Stomach (tissue), 9 donors: Measurements from ENCODE around the gene SHMT2. TPM values are rescaled to one million over a fixed set of nuclear protein-coding genes. Genes with fewer than 3 reads are reported as not detected.

Experiments used
- DNase-seq, 2 donors: peaks; one replicate each; pipeline versions ENCODE4 v3.0.0 to v3.0.0-alpha.2; 2013 to 2019
- H3K27ac ChIP-seq, 5 donors: fragments of 200-600 bp in 4 of 5; sonication (generic) in 4 of 5; one replicate each; pipeline ENCODE4 v1.5.1; 2013 to 2019; ENCODE audit warnings: mild to moderate bottlenecking in 1 of 5, moderate library complexity in 1 of 5
- H3K27me3 ChIP-seq, 3 donors: fragments of 200-600 bp; sonication (generic); one replicate each; pipeline ENCODE4 v1.5.1; 2017 to 2019; ENCODE audit warnings: mixed run types in 1 of 3
- H3K36me3 ChIP-seq, 4 donors: fragments of 200-600 bp; sonication (generic); 1 replicate in 3 of 4; 2 replicates in 1 of 4; pipeline ENCODE4 v1.5.1; 2016 to 2019
- H3K4me1 ChIP-seq, 4 donors: fragments of 200-600 bp; sonication (generic); one replicate each; pipeline ENCODE4 v1.5.1; 2016 to 2019
- H3K4me3 ChIP-seq, 4 donors: fragments of 200-600 bp; sonication (generic) in 3 of 4; one replicate each; pipeline ENCODE4 v1.5.1; 2016 to 2019; ENCODE audit warnings: mild to moderate bottlenecking in 1 of 4
- H3K9me3 ChIP-seq, 4 donors: fragments of 200-600 bp; sonication (generic); one replicate each; pipeline ENCODE4 v1.5.1; 2016 to 2019
- CTCF ChIP-seq, 7 experiments: fragments of 450-650 bp in 4 of 7; fragments of 200-600 bp in 3 of 7; sonication (generic) in 3 of 7; IDR thresholded peaks; one replicate each; pipeline ENCODE4 v1.5.1; 2016 to 2019; ENCODE audit warnings: antibody characterized with exemption in 7 of 7, control low read depth in 2 of 7, mild to moderate bottlenecking in 1 of 7
- EP300 ChIP-seq: sonication (generic); formaldehyde crosslinking; IDR thresholded peaks from one replicate; pipeline ENCODE4 v1.6.1; 2017; ENCODE audit warnings: antibody characterized with exemption
- POLR2A ChIP-seq, 4 donors: fragments of 450-650 bp; IDR thresholded peaks; one replicate each; pipeline ENCODE4 v1.6.1; 2016; ENCODE audit warnings: antibody characterized with exemption in 4 of 4, control low read depth in 2 of 4, mild to moderate bottlenecking in 1 of 4, moderate library complexity in 1 of 4
- POLR2AphosphoS5 ChIP-seq, 3 donors: sonication (generic); formaldehyde crosslinking; IDR thresholded peaks; one replicate each; pipeline ENCODE4 v1.6.1; 2016; ENCODE audit warnings: antibody characterized with exemption in 3 of 3
- WGBS, 5 donors: extraction: QIAGEN DNeasy Blood & Tissue Kit in 3 of 5; methylation state at CpG; one replicate each; pipeline versions ENCODE4 v1.1.5 to v1.1.7; 2013 to 2018; 5-methylcytosine and 5-hydroxymethylcytosine counted together
- intact Hi-C: fragments of 100-400 bp; cut with DNase I; formaldehyde crosslinking; loops from one replicate; pipeline ENCODE4 v1.15.1; 2023; ENCODE audit warnings: low total_unique reads
- polyA plus RNA-seq, 3 donors: library from polyadenylated mRNA; stranded (reverse); fragments of 200-250 nt; gene quantifications; one replicate each; pipeline ENCODE4 v1.2.3, GENCODE V29; 2013
- total RNA-seq, 5 donors: library from RNA; depleted of rRNA; stranded (reverse); fragments of >200 nt; gene quantifications; one replicate each; pipeline versions ENCODE4 v1.1.0 to v1.2.3, GENCODE V29; 2014 to 2016
- donor health status: healthy with polysubstance abuse.
- donor health status: Bipolar disorder and iron deficiency.
- donor health status: healthy.

SHMT2 gene
- total and polyA plus RNA-seq, 8 donors = 26.1 to 93.7 (median 58.0) TPM

- H3K36me3 ChIP-seq = peaks cover 4 to 10% (median 6%) of the 10 kb centered on the region in 4 donors
- H3K27ac ChIP-seq = no peak overlapping the region
- WGBS, 5 donors = 16 to 28% (median 20%) methylated on average over 23 to 35 of the region's 35 CpGs
- peak overlapping the region in 1 of 4 donors; percentile 16 for H3K4me3 ChIP-seq
- H3K9me3 ChIP-seq = no peaks in the 10 kb centered on the region
- H3K4me1 ChIP-seq = peaks cover 22 to 54% (median 46%) of the 10 kb centered on the region in 4 donors
- intact Hi-C loops = no loop called here
- DNase-seq = no peak
- TF ChIP-seq POLR2AphosphoS5 (IDR thresholded peaks at IDR 0.05) (no peak), EP300 (no peak), CTCF (IDR thresholded peaks at IDR 0.05) (no peak), POLR2A (IDR thresholded peaks at IDR 0.05) (no peak)
- peaks cover 28 to 57% (median 54%) of the 10 kb centered on the region in 3 donors for H3K27me3 ChIP-seq
Observed at GRCh38 chr12:57226588-57227314, 2.8 kb upstream of the SHMT2 start.

DNA sequence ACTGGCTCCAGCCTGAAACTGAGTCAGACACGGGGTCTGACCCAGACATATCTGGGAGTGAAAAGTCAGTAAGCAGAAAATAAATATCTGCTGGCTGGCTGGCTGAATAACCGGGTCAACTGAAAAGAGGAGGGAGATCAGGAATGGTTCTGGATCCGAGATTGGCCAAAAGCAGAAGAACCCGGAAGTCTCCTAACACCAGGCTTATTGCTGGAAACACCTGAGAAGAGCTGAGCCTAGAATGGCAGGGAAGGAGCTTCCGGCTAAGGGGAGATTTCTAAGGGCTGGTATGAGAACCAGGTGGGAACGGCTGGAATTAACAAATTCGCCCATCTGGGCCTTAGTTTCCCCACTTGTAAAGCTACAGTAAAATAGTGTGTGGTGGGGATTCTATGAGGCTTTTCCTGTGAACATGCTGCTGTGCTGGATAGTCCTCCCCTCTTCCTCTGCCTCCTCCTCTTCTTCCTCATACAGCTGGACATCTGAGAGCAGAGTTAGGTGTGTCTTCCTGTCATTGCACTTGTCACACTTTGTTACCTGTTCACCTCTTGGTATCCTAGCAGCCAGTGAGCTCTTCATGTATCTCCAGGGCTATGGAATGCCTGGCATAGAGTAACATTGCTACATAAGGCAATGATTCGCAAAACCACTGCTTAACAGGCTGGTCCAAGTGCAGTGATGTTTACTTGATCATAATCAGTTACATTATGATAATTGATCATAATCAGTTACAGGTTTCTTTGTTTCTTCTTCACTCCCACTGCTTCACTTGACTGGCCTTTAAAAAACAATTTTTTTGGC is 2.0 kb upstream of the SHMT2 start:
- TF ChIP-seq POLR2A (IDR thresholded peaks at IDR 0.05) = no peak
- no peak for TF ChIP-seq CTCF (IDR thresholded peaks at IDR 0.05)
- no peak for TF ChIP-seq POLR2AphosphoS5 (IDR thresholded peaks at IDR 0.05)
- no peak for TF ChIP-seq EP300

GRCh38 chr12:57229046-57229633 is 371 bp upstream of the SHMT2 start:
- H3K27me3 ChIP-seq = peaks cover 25 to 33% (median 31%) of the 10 kb centered on the region in 3 donors
- WGBS, 5 donors = 7 to 18% (median 13%) methylated on average over 9 of the region's 9 CpGs
- peaks cover 28 to 34% (median 30%) of the 10 kb centered on the region in 4 donors for H3K36me3 ChIP-seq
- H3K4me3 ChIP-seq = peak overlapping the region; percentile 61 to 84 (median 70)
- H3K27ac ChIP-seq = peak overlapping the region in 4 of 5 donors; percentile 81 to 88 (median 85)
- intact Hi-C loops = no loop called here
- peak in 1 of 2 donors; percentile 11 for DNase-seq
- peaks cover 22 to 62% (median 49%) of the 10 kb centered on the region in 4 donors for H3K4me1 ChIP-seq
- TF ChIP-seq CTCF (IDR thresholded peaks at IDR 0.05) = peak in 3 of 7 experiments; percentile 24 to 47 (median 25)
- TF ChIP-seq POLR2AphosphoS5 (IDR thresholded peaks at IDR 0.05) = no peak
- no peak for TF ChIP-seq EP300
- H3K9me3 ChIP-seq = no peaks in the 10 kb centered on the region

More for the DNA sequence above, 2.0 kb upstream of the SHMT2 start:
- Histone ChIP-seq H3K9me3 (no peaks in the 10 kb centered on the region), H3K4me1 (peaks cover 22 to 54% (median 48%) of the 10 kb centered on the region in 4 donors), H3K27ac (no peak overlapping the region), H3K36me3 (peaks cover 12 to 18% (median 14%) of the 10 kb centered on the region in 4 donors), H3K27me3 (peaks cover 28 to 50% (median 47%) of the 10 kb centered on the region in 3 donors), H3K4me3 (no peak overlapping the region)
- 44 to 59% (median 50%) methylated on average over 6 to 8 of the region's 8 CpGs for WGBS, 5 donors
- DNase-seq = no peak
- intact Hi-C loops = no loop called here
